ENCODE measurements around the gene AP3B1.

The AP3B1 gene

DNA sequence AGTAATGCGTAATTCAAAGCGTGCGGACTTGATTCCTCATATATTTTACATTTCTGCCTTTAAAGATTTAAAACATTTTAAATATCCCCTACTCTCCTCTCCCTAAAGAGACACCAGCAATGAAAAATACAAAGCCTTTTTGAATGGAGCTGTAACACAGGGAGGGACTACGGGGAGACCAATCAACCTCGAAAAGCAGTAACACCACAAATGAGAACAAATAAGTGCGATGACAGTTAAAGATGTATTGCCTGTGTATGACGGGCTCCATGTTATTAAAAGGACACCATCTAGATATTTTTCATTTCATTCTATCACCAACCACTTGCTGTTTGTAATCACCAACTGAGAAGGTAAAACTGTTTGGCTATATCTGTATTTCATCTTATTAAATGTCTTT, 288.0 kb downstream of the AP3B1 start:
- no peak overlapping the region for H3K4me2 ChIP-seq (ENCODE audit: low read length)
- no peaks in the 10 kb centered on the region for H3K9me3 ChIP-seq (ENCODE audit: insufficient read depth, low read depth, low read length)
- H2BK120ac ChIP-seq (ENCODE audit: insufficient read depth, low read length, poor library complexity), result no peak overlapping the region
- H3K79me2 ChIP-seq (ENCODE audit: control insufficient read depth, insufficient read depth, low read length, poor library complexity), result no peaks in the 10 kb centered on the region
- H2AFZ ChIP-seq (ENCODE audit: insufficient read depth, low read length, poor library complexity), result no peak overlapping the region
- no peak overlapping the region for H2BK5ac ChIP-seq (ENCODE audit: low read depth, low read length, poor library complexity)
- peaks cover 0 to 2% of the 10 kb centered on the region in 2 experiments for H3K36me3 ChIP-seq (ENCODE audit: control insufficient read depth in 1 of 2, insufficient read depth in 2 of 2, low read length in 2 of 2)
- no peak overlapping the region for H3K4ac ChIP-seq (ENCODE audit: low read depth, low read length)
- no peak overlapping the region for H3K9ac ChIP-seq (ENCODE audit: low read length)
- no peak overlapping the region for H2BK12ac ChIP-seq (ENCODE audit: low read length)
- no peak overlapping the region for H3K14ac ChIP-seq (ENCODE audit: low read length)
- no peak overlapping the region for H3K27ac ChIP-seq (ENCODE audit: low read depth, low read length)
- no CpG with 5 or more reads among the region's 7 CpGs for WGBS (ENCODE audit: extremely low coverage, insufficient coverage, insufficient read length)
- H3K18ac ChIP-seq (ENCODE audit: low read length), result no peak overlapping the region
- no peaks in the 10 kb centered on the region for H3K79me1 ChIP-seq (ENCODE audit: low read length)
- no peak for DNase-seq
- H3K4me1 ChIP-seq (ENCODE audit: control insufficient read depth in 1 of 2, insufficient read depth in 2 of 2, low read length in 2 of 2), result no peaks in the 10 kb centered on the region
- no peak overlapping the region for H4K91ac ChIP-seq (ENCODE audit: low read depth, low read length)
- H3K4me3 ChIP-seq (ENCODE audit: low read depth, low read length), result no peak overlapping the region
- no peak overlapping the region for H4K8ac ChIP-seq (ENCODE audit: low read depth, low read length)
- H4K12ac ChIP-seq (ENCODE audit: low read depth, low read length), result no peak overlapping the region
- no peak overlapping the region for H3K23ac ChIP-seq (ENCODE audit: low read length)
- no peaks in the 10 kb centered on the region for H3K27me3 ChIP-seq (ENCODE audit: insufficient read depth, low read length)
- no peak overlapping the region for H2AK5ac ChIP-seq (ENCODE audit: low read length)

- no peak overlapping the region for H2BK12ac ChIP-seq (ENCODE audit: low read length)
- no peaks in the 10 kb centered on the region for H3K79me1 ChIP-seq (ENCODE audit: low read length)
- H3K14ac ChIP-seq (ENCODE audit: low read length), result no peak overlapping the region
- no peak overlapping the region for H3K9ac ChIP-seq (ENCODE audit: low read length)
- no peak overlapping the region for H3K27ac ChIP-seq (ENCODE audit: low read depth, low read length)
- WGBS (ENCODE audit: extremely low coverage, insufficient coverage, insufficient read length), result no CpG with 5 or more reads among the region's 5 CpGs
- H3K4me2 ChIP-seq (ENCODE audit: low read length), result no peak overlapping the region
- H4K8ac ChIP-seq (ENCODE audit: low read depth, low read length), result no peak overlapping the region
- H3K4me1 ChIP-seq (ENCODE audit: control insufficient read depth in 1 of 2, insufficient read depth in 2 of 2, low read length in 2 of 2), result no peaks in the 10 kb centered on the region
- peak; percentile 17 to 83 for DNase-seq
- no peaks in the 10 kb centered on the region for H3K79me2 ChIP-seq (ENCODE audit: control insufficient read depth, insufficient read depth, low read length, poor library complexity)
- no peaks in the 10 kb centered on the region for H3K27me3 ChIP-seq (ENCODE audit: insufficient read depth, low read length)
- peaks cover 0 to 2% of the 10 kb centered on the region in 2 experiments for H3K36me3 ChIP-seq (ENCODE audit: control insufficient read depth in 1 of 2, insufficient read depth in 2 of 2, low read length in 2 of 2)
- H3K9me3 ChIP-seq (ENCODE audit: insufficient read depth, low read depth, low read length), result no peaks in the 10 kb centered on the region
- no peak overlapping the region for H2AK5ac ChIP-seq (ENCODE audit: low read length)
- H3K23ac ChIP-seq (ENCODE audit: low read length), result no peak overlapping the region
- no peak overlapping the region for H2BK5ac ChIP-seq (ENCODE audit: low read depth, low read length, poor library complexity)
- no peak overlapping the region for H3K4ac ChIP-seq (ENCODE audit: low read depth, low read length)
- H2BK120ac ChIP-seq (ENCODE audit: insufficient read depth, low read length, poor library complexity), result no peak overlapping the region
- no peak overlapping the region for H4K12ac ChIP-seq (ENCODE audit: low read depth, low read length)
- H4K91ac ChIP-seq (ENCODE audit: low read depth, low read length), result no peak overlapping the region
- H2AFZ ChIP-seq (ENCODE audit: insufficient read depth, low read length, poor library complexity), result no peak overlapping the region
- H3K18ac ChIP-seq (ENCODE audit: low read length), result no peak overlapping the region
- no peak overlapping the region for H3K4me3 ChIP-seq (ENCODE audit: low read depth, low read length)
Observed at GRCh38 chr5:78005021-78005785, 289.3 kb downstream of the AP3B1 start.

DNA sequence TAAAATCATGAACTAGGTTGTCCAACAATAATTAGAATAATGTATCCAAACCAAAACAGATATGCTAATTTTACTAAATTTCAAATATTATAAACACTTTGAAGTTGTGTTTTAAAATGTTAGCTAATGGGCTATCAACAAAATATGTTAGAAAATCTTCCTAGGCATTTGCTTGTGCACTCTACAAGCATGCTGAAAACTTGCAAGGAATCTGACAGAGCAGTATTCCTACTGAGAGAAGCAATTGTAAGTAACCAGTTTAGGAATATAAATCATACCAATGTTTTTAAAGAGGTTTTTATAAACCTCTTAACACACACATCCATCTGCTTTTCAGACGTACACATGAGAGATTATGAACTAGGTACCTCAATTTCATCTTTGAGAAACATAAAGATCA, 289.9 kb downstream of the AP3B1 start:
- H4K91ac ChIP-seq (ENCODE audit: low read depth, low read length), result no peak overlapping the region
- WGBS (ENCODE audit: extremely low coverage, insufficient coverage, insufficient read length), result no CpG with 5 or more reads among the region's 1 CpG
- no peak overlapping the region for H2BK12ac ChIP-seq (ENCODE audit: low read length)
- no peaks in the 10 kb centered on the region for H3K79me2 ChIP-seq (ENCODE audit: control insufficient read depth, insufficient read depth, low read length, poor library complexity)
- H4K12ac ChIP-seq (ENCODE audit: low read depth, low read length), result no peak overlapping the region
- no peak overlapping the region for H4K8ac ChIP-seq (ENCODE audit: low read depth, low read length)
- H3K4me3 ChIP-seq (ENCODE audit: low read depth, low read length), result no peak overlapping the region
- no peak overlapping the region for H3K9ac ChIP-seq (ENCODE audit: low read length)
- no peak overlapping the region for H2BK120ac ChIP-seq (ENCODE audit: insufficient read depth, low read length, poor library complexity)
- peak in 1 of 2 donors; percentile 69 for DNase-seq
- H3K14ac ChIP-seq (ENCODE audit: low read length), result no peak overlapping the region
- H3K36me3 ChIP-seq (ENCODE audit: control insufficient read depth in 1 of 2, insufficient read depth in 2 of 2, low read length in 2 of 2), result peaks cover under 1 to 2% of the 10 kb centered on the region in 2 experiments
- no peak overlapping the region for H3K18ac ChIP-seq (ENCODE audit: low read length)
- H3K79me1 ChIP-seq (ENCODE audit: low read length), result no peaks in the 10 kb centered on the region
- no peak overlapping the region for H2AFZ ChIP-seq (ENCODE audit: insufficient read depth, low read length, poor library complexity)
- no peaks in the 10 kb centered on the region for H3K9me3 ChIP-seq (ENCODE audit: insufficient read depth, low read depth, low read length)
- no peak overlapping the region for H2AK5ac ChIP-seq (ENCODE audit: low read length)
- H2BK5ac ChIP-seq (ENCODE audit: low read depth, low read length, poor library complexity), result no peak overlapping the region
- H3K4ac ChIP-seq (ENCODE audit: low read depth, low read length), result no peak overlapping the region
- no peak overlapping the region for H3K23ac ChIP-seq (ENCODE audit: low read length)
- no peak overlapping the region for H3K27ac ChIP-seq (ENCODE audit: low read depth, low read length)
- no peak overlapping the region for H3K4me2 ChIP-seq (ENCODE audit: low read length)
- H3K27me3 ChIP-seq (ENCODE audit: insufficient read depth, low read length), result no peaks in the 10 kb centered on the region
- H3K4me1 ChIP-seq (ENCODE audit: control insufficient read depth in 1 of 2, insufficient read depth in 2 of 2, low read length in 2 of 2), result no peaks in the 10 kb centered on the region

- Histone ChIP-seq H2AFZ (ENCODE audit: insufficient read depth, low read length, poor library complexity) (no peak overlapping the region), H3K4me2 (ENCODE audit: low read length) (no peak overlapping the region), H3K18ac (ENCODE audit: low read length) (no peak overlapping the region), H3K14ac (ENCODE audit: low read length) (no peak overlapping the region), H2BK120ac (ENCODE audit: insufficient read depth, low read length, poor library complexity) (no peak overlapping the region), H3K27me3 (ENCODE audit: insufficient read depth, low read length) (no peaks in the 10 kb centered on the region), H3K27ac (ENCODE audit: low read depth, low read length) (no peak overlapping the region), H2BK5ac (ENCODE audit: low read depth, low read length, poor library complexity) (no peak overlapping the region), H3K4me1 (ENCODE audit: control insufficient read depth in 1 of 2, insufficient read depth in 2 of 2, low read length in 2 of 2) (no peaks in the 10 kb centered on the region), H3K23ac (ENCODE audit: low read length) (no peak overlapping the region), H3K36me3 (ENCODE audit: control insufficient read depth in 1 of 2, insufficient read depth in 2 of 2, low read length in 2 of 2) (peaks cover 3 to 5% of the 10 kb centered on the region in 2 experiments), H4K12ac (ENCODE audit: low read depth, low read length) (no peak overlapping the region), H3K79me2 (ENCODE audit: control insufficient read depth, insufficient read depth, low read length, poor library complexity) (no peaks in the 10 kb centered on the region), H4K91ac (ENCODE audit: low read depth, low read length) (no peak overlapping the region), H3K4me3 (ENCODE audit: low read depth, low read length) (no peak overlapping the region), H2AK5ac (ENCODE audit: low read length) (no peak overlapping the region), H4K8ac (ENCODE audit: low read depth, low read length) (no peak overlapping the region), H3K9me3 (ENCODE audit: insufficient read depth, low read depth, low read length) (no peaks in the 10 kb centered on the region), H3K9ac (ENCODE audit: low read length) (no peak overlapping the region), H3K79me1 (ENCODE audit: low read length) (no peaks in the 10 kb centered on the region), H2BK12ac (ENCODE audit: low read length) (no peak overlapping the region), H3K4ac (ENCODE audit: low read depth, low read length) (no peak overlapping the region)
- no CpG with 5 or more reads among the region's 7 CpGs for WGBS (ENCODE audit: extremely low coverage, insufficient coverage, insufficient read length)
- DNase-seq, result peak in 1 of 2 donors; percentile 51
Observed at GRCh38 chr5:78003919-78004318, 290.6 kb downstream of the AP3B1 start.
